Erythroblast (primary cell): ENCODE measurements around the gene ULBP1.

Experiments
- GATA1 ChIP-seq: IDR thresholded peaks from 2 replicates; pipeline ENCODE4 v1.6.1; 2011; ENCODE audit warnings: low read depth, mild to moderate bottlenecking, control low read depth, low read length, moderate library complexity
- POLR2A ChIP-seq: IDR thresholded peaks from 2 replicates; pipeline ENCODE4 v1.6.1; 2011; ENCODE audit warnings: mild to moderate bottlenecking, low read length

- TF ChIP-seq POLR2A (no peak), GATA1 (no peak)
Measured at GRCh38 chr6:149919834-149920225, 43.9 kb upstream of the ULBP1 start.
